Ascending aorta (tissue), 2 donors: ENCODE data around the gene PHKG2. TPM values are rescaled to one million over a fixed set of nuclear protein-coding genes. Genes with fewer than 3 reads are reported as not detected.

ENCODE experiments used
- DNase-seq, 2 donors: peaks; one replicate each; pipeline ENCODE4 v3.0.0-alpha.2; 2019; ENCODE audit warnings: low spot score in 2 of 2
- H3K27ac ChIP-seq, 2 donors: fragments of 200-600 bp; sonication (generic); one replicate each; pipeline ENCODE4 v1.5.1; 2016 to 2017; ENCODE audit warnings: mild to moderate bottlenecking in 1 of 2
- H3K27me3 ChIP-seq: fragments of 200-600 bp; sonication (generic); one replicate; pipeline ENCODE4 v1.5.1; 2017
- H3K36me3 ChIP-seq, 2 donors: fragments of 200-600 bp; sonication (generic); one replicate each; pipeline ENCODE4 v1.5.1; 2016
- H3K4me1 ChIP-seq, 2 donors: fragments of 200-600 bp; sonication (generic); one replicate each; pipeline ENCODE4 v1.5.1; 2016 to 2017; ENCODE audit warnings: mild to moderate bottlenecking in 1 of 2
- H3K4me3 ChIP-seq, 2 donors: fragments of 200-600 bp; sonication (generic); one replicate each; pipeline ENCODE4 v1.5.1; 2016 to 2017; ENCODE audit warnings: mild to moderate bottlenecking in 1 of 2
- H3K9me3 ChIP-seq, 2 donors: fragments of 200-600 bp; sonication (generic); one replicate each; pipeline ENCODE4 v1.5.1; 2016
- intact Hi-C: fragments of 100-400 bp; cut with DNase I; formaldehyde crosslinking; loops from one replicate; pipeline ENCODE4 v1.15.1; 2023
- total RNA-seq: library from RNA; depleted of rRNA; stranded (reverse); fragments of >200 nt; gene quantifications from one replicate; pipeline ENCODE4 v1.1.0, GENCODE V29; 2016
- TF ChIP-seq, protein P1 (sequence below), 3 experiments: fragments of 200-600 bp in 2 of 3; fragments of 450-650 bp in 1 of 3; sonication (generic) in 2 of 3; IDR thresholded peaks; one replicate each; pipeline ENCODE4 v1.5.1; 2016 to 2019; ENCODE audit warnings: antibody characterized with exemption in 3 of 3, mild to moderate bottlenecking in 1 of 3, moderate library complexity in 1 of 3

PHKG2 gene
- total RNA-seq, 1 donor from 2014 or later: 78.8 TPM

DNA sequence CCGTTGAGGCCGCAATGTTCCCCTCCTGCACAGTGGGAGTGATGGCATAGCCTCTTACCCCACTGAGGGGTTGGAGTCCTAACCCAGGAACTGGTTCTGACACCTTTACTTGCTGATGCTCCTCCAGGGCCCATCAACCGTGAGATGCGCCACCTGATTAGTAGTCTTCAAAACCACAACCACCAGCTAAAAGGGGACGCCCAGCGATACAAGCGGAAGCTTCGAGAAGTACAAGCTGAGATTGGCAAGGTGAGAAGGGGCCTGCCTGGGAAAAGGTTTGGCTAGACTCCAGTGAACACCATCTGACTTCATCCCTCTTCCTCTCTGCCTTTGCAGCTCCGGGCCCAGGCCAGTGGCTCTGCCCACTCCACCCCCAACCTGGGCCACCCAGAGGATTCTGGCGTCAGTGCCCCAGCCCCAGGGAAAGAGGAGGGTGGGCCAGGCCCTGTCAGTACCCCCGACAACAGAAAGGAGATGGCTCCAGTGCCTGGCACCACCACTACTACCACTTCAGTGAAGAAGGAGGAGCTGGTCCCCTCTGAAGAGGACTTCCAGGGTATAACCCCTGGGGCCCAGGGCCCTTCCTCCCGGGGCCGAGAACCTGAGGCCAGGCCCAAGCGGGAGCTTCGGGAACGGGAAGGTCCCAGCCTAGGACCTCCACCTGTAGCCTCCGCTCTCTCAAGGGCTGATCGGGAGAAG, 19.7 kb downstream of the PHKG2 start:
- no peaks in the 10 kb centered on the region for H3K27me3 ChIP-seq
- peaks cover 90 to 94% of the 10 kb centered on the region in 2 donors for H3K36me3 ChIP-seq
- H3K4me1 ChIP-seq: peaks cover 6 to 9% of the 10 kb centered on the region in 2 donors
- TF ChIP-seq, protein P1, sequence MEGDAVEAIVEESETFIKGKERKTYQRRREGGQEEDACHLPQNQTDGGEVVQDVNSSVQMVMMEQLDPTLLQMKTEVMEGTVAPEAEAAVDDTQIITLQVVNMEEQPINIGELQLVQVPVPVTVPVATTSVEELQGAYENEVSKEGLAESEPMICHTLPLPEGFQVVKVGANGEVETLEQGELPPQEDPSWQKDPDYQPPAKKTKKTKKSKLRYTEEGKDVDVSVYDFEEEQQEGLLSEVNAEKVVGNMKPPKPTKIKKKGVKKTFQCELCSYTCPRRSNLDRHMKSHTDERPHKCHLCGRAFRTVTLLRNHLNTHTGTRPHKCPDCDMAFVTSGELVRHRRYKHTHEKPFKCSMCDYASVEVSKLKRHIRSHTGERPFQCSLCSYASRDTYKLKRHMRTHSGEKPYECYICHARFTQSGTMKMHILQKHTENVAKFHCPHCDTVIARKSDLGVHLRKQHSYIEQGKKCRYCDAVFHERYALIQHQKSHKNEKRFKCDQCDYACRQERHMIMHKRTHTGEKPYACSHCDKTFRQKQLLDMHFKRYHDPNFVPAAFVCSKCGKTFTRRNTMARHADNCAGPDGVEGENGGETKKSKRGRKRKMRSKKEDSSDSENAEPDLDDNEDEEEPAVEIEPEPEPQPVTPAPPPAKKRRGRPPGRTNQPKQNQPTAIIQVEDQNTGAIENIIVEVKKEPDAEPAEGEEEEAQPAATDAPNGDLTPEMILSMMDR (IDR thresholded peaks at IDR 0.05): no peak
- no peak overlapping the region for H3K4me3 ChIP-seq
- DNase-seq: no peak
- no peaks in the 10 kb centered on the region for H3K9me3 ChIP-seq
- no peak overlapping the region for H3K27ac ChIP-seq
- intact Hi-C loops: no loop called here

DNA sequence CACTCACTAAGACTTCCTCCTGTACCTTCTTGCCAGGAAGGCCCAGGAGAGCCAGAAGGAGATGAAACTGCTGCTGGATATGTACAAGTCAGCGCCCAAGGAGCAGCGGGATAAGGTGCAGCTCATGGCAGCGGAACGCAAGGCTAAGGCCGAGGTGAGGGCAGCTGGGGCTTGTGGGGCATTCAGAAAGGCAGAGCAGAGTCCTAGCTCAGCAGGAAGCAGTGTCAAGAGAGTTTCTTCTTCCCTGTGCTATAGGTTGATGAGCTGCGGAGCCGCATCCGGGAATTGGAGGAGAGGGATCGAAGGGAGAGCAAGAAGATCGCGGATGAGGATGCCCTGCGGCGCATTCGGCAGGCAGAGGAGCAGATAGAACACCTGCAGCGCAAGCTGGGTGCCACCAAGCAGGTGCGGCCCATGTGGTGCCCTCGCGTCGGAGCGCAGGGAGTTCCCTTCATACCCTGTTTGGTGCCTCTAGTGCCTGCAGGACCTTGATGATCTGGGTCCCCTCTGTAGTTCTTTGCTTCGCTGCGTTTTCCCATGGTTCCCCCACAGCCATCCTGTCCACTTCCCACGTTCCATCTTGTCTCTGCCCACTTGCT, 20.5 kb downstream of the PHKG2 start:
- no peak overlapping the region for H3K27ac ChIP-seq
- H3K36me3 ChIP-seq: peaks cover 96 to 97% of the 10 kb centered on the region in 2 donors
- no peak overlapping the region for H3K4me3 ChIP-seq
- no peaks in the 10 kb centered on the region for H3K27me3 ChIP-seq
- TF ChIP-seq, protein P1 (IDR thresholded peaks at IDR 0.05): no peak
- intact Hi-C loops: no loop called here
- H3K4me1 ChIP-seq: peaks cover 0 to 3% of the 10 kb centered on the region in 2 donors
- DNase-seq: no peak
- H3K9me3 ChIP-seq: no peaks in the 10 kb centered on the region

DNA sequence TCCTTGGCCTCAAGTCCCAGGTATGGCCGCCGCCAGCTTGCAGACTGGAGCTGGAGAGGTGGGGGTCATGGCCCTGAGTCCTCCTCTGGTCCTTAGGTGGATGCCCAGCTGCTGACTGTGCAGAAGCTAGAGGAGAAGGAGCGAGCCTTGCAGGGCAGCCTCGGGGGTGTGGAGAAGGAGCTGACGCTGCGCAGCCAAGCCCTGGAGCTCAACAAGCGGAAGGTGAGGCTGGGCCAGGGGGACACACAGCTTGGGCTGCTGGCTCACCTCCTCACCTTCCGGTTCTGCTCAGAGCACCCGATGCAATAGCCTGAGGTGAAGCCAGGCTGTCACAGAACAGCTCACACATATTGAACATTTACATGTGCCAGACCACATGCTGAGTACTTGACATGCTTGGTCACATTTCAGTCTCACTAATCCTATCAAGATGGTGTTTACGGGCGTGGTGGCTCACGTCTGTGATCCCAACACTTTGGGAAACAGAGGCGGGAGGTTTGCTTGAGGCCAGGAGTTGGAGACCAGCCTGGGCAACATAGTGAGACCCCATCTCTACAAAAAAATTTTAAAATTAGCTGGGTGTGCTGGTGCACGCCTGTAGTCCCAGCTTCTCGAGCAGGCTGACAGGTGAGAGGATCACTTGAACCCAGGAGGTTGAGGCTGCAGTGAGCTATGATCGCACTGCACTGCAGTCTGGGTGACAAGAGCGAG, 21.3 kb downstream of the PHKG2 start:
- no peaks in the 10 kb centered on the region for H3K9me3 ChIP-seq
- H3K27ac ChIP-seq: no peak overlapping the region
- H3K4me1 ChIP-seq: no peaks in the 10 kb centered on the region
- H3K27me3 ChIP-seq: no peaks in the 10 kb centered on the region
- no peak overlapping the region for H3K4me3 ChIP-seq
- TF ChIP-seq, protein P1 (IDR thresholded peaks at IDR 0.05): no peak
- peaks cover 87 to 93% of the 10 kb centered on the region in 2 donors for H3K36me3 ChIP-seq
- intact Hi-C loops: no loop called here
- DNase-seq: no peak

DNA sequence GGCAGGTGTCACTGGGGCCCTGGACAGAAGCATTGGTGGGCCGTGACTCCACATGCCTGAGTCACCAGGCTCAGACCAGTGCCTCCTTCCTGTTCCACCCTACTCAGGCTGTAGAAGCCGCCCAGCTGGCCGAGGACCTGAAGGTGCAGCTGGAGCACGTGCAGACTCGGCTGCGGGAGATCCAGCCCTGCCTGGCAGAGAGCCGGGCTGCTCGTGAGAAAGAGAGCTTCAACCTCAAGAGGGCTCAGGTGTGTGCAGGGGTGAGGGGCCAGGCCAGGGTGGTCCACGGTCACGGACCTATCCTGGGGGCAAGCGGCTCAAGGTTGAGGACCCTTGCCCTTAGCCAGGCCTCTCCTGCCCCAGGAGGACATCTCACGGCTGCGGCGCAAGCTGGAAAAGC, 23.5 kb downstream of the PHKG2 start:
- intact Hi-C loops: no loop called here
- no peak for DNase-seq
- H3K36me3 ChIP-seq: peaks cover 65 to 71% of the 10 kb centered on the region in 2 donors
- peaks cover 2 to 12% of the 10 kb centered on the region in 2 donors for H3K4me1 ChIP-seq
- H3K27me3 ChIP-seq: no peaks in the 10 kb centered on the region
- H3K4me3 ChIP-seq: no peak overlapping the region
- no peaks in the 10 kb centered on the region for H3K9me3 ChIP-seq
- H3K27ac ChIP-seq: no peak overlapping the region
- TF ChIP-seq, protein P1 (IDR thresholded peaks at IDR 0.05): no peak

DNA sequence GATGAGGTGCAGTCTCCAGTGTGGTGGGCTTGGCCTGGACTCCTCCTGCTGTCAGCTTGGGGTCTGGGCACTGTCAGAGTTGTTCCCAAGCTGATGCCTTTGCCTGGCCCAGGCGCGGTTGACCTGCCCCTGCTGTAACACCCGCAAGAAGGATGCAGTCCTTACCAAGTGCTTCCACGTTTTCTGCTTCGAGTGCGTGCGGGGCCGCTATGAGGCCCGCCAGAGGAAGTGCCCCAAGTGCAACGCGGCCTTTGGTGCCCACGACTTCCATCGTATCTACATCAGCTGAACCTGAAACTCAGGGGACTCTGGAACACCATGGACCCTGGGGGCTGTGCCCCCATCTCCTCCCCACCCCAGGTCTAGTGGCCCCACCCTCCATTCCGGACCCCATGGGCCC, 25.6 kb downstream of the PHKG2 start:
- H3K27me3 ChIP-seq: no peaks in the 10 kb centered on the region
- peaks cover 44 to 51% of the 10 kb centered on the region in 2 donors for H3K36me3 ChIP-seq
- H3K4me3 ChIP-seq: no peak overlapping the region
- intact Hi-C loops: no loop called here
- no peaks in the 10 kb centered on the region for H3K9me3 ChIP-seq
- TF ChIP-seq, protein P1 (IDR thresholded peaks at IDR 0.05): no peak
- H3K4me1 ChIP-seq: peaks cover 2 to 13% of the 10 kb centered on the region in 2 donors
- H3K27ac ChIP-seq: no peak overlapping the region
- DNase-seq: no peak
